22Rv1 (cell line): ENCODE results near the gene KRT38.
"Not testable (repeated sequence)": the region's sequence is repeated elsewhere in the genome, so short reads cannot be mapped to it uniquely, and the experiment has no call there.

Experiments used
- H3K27ac ChIP-seq: fragments of 450-650 bp; 2 replicates; pipeline ENCODE4 v1.5.1; 2017
- CTCF ChIP-seq: fragments of 450-650 bp; IDR thresholded peaks from 2 replicates; pipeline ENCODE4 v1.5.1; 2017; ENCODE audit warnings: mild to moderate bottlenecking
- ZFX ChIP-seq: fragments of 450-650 bp; IDR thresholded peaks from 2 replicates; pipeline ENCODE4 v1.6.1; 2017; ENCODE audit warnings: antibody characterized with exemption, borderline replicate concordance

Gene KRT38

GRCh38 chr17:41424111-41424635 is 16.6 kb downstream of the KRT38 start, which contains the start of gene KRT37:
KRT37 (minus strand) TSS chr17:41424585; CDS start chr17:41424523, 62 bp downstream.
- H3K27ac ChIP-seq, result no peak within 1 kb of the TSS
- TF ChIP-seq ZFX (no peak), CTCF (no peak)

GRCh38 chr17:41422586-41422985 is 18.2 kb downstream of the KRT38 start:
- H3K27ac ChIP-seq, result not testable (repeated sequence)

GRCh38 chr17:41421617-41422016 is 19.2 kb downstream of the KRT38 start:
- no peak overlapping the region for H3K27ac ChIP-seq
- TF ChIP-seq CTCF (no peak), ZFX (no peak)

- no peak overlapping the region for H3K27ac ChIP-seq
- TF ChIP-seq CTCF (no peak), ZFX (no peak)
Observed at GRCh38 chr17:41421116-41421515, 19.7 kb downstream of the KRT38 start.

GRCh38 chr17:41420134-41420533 is 20.6 kb downstream of the KRT38 start:
- H3K27ac ChIP-seq, result no peak overlapping the region
- no peak for TF ChIP-seq ZFX
- no peak for TF ChIP-seq CTCF

GRCh38 chr17:41419716-41420115 is 21.1 kb downstream of the KRT38 start:
- no peak for TF ChIP-seq CTCF
- no peak for TF ChIP-seq ZFX
- no peak overlapping the region for H3K27ac ChIP-seq

- H3K27ac ChIP-seq, result no peak overlapping the region
Observed at GRCh38 chr17:41418116-41418860, 22.5 kb downstream of the KRT38 start.

More at GRCh38 chr17:41418116-41418860, 22.5 kb downstream of the KRT38 start:
- TF ChIP-seq CTCF (no peak), ZFX (no peak)
